ENCODE measurements around the gene EEF1AKMT4. TPM values are rescaled to one million over a fixed set of nuclear protein-coding genes. Genes with fewer than 3 reads are reported as not detected.

EEF1AKMT4 gene
- total RNA-seq, 6 experiments from 2014 or later = 3.3 to 4.8 (median 3.7) TPM

- no peak for TF ChIP-seq CTCF (IDR thresholded peaks at IDR 0.05)
- Mint-ChIP-seq H3K9me3 (no peaks in the 10 kb centered on the region), H3K27me3 (ENCODE audit: insufficient read depth) (peaks cover 56% of the 10 kb centered on the region), H3K27ac (no peak within 1 kb of the TSS), H3K4me1 (ENCODE audit: low read depth) (no peaks in the 10 kb centered on the region), H3K4me3 (no peak within 1 kb of the TSS), H3K36me3 (ENCODE audit: low read depth) (no peaks in the 10 kb centered on the region)
- no peak for DNase-seq
These were observed 26.8 kb downstream of the EEF1AKMT4 start, which contains the start of gene ECE2 for GRCh38 chr3:184275961-184276910. Gene ECE2 (plus strand): TSS chr3:184276022. CDS start chr3:184276154, 132 bp downstream.

- H3K4me3 Mint-ChIP-seq = no peak overlapping the region
- no peaks in the 10 kb centered on the region for H3K9me3 Mint-ChIP-seq
- H3K36me3 Mint-ChIP-seq (ENCODE audit: low read depth) = no peaks in the 10 kb centered on the region
- peaks cover 50% of the 10 kb centered on the region for H3K27me3 Mint-ChIP-seq (ENCODE audit: insufficient read depth)
- H3K4me1 Mint-ChIP-seq (ENCODE audit: low read depth) = no peaks in the 10 kb centered on the region
- DNase-seq = no peak
- no peak overlapping the region for H3K27ac Mint-ChIP-seq
- no peak for TF ChIP-seq CTCF (IDR thresholded peaks at IDR 0.05)
These were observed 27.9 kb downstream of the EEF1AKMT4 start for GRCh38 chr3:184277366-184277765.

GRCh38 chr3:184282941-184283340 is 33.5 kb downstream of the EEF1AKMT4 start:
- no peak for TF ChIP-seq CTCF (IDR thresholded peaks at IDR 0.05)
- no peak overlapping the region for H3K27ac Mint-ChIP-seq
- H3K36me3 Mint-ChIP-seq (ENCODE audit: low read depth) = no peaks in the 10 kb centered on the region
- H3K27me3 Mint-ChIP-seq (ENCODE audit: insufficient read depth) = peaks cover 54% of the 10 kb centered on the region
- no peaks in the 10 kb centered on the region for H3K9me3 Mint-ChIP-seq
- no peak overlapping the region for H3K4me3 Mint-ChIP-seq
- DNase-seq = no peak
- no peaks in the 10 kb centered on the region for H3K4me1 Mint-ChIP-seq (ENCODE audit: low read depth)

- H3K27me3 Mint-ChIP-seq (ENCODE audit: insufficient read depth) = peaks cover 49% of the 10 kb centered on the region
- no peak for TF ChIP-seq CTCF (IDR thresholded peaks at IDR 0.05)
- no peak overlapping the region for H3K27ac Mint-ChIP-seq
- H3K4me3 Mint-ChIP-seq = no peak overlapping the region
- H3K9me3 Mint-ChIP-seq = no peaks in the 10 kb centered on the region
- no peaks in the 10 kb centered on the region for H3K4me1 Mint-ChIP-seq (ENCODE audit: low read depth)
- no peaks in the 10 kb centered on the region for H3K36me3 Mint-ChIP-seq (ENCODE audit: low read depth)
- no peak for DNase-seq
These were observed 34.2 kb downstream of the EEF1AKMT4 start for GRCh38 chr3:184283681-184284080.

- TF ChIP-seq CTCF (IDR thresholded peaks at IDR 0.05) = peak; percentile 70
- Mint-ChIP-seq H3K36me3 (ENCODE audit: low read depth) (no peaks in the 10 kb centered on the region), H3K4me1 (ENCODE audit: low read depth) (no peaks in the 10 kb centered on the region), H3K4me3 (no peak overlapping the region), H3K27me3 (ENCODE audit: insufficient read depth) (peaks cover 42% of the 10 kb centered on the region), H3K27ac (no peak overlapping the region), H3K9me3 (no peaks in the 10 kb centered on the region)
- DNase-seq = peak; percentile 78
These were observed 35.2 kb downstream of the EEF1AKMT4 start for GRCh38 chr3:184284696-184285095.

All from HFFc6 (cell line).